NCI-H187 treated with DMSO at 0.1 percent for 48 hours (cell line): Measurements from ENCODE around the gene MAP2K3.

ENCODE experiments used
- DNase-seq: peaks from one replicate; lab custom pipeline; 2025; lab: John Stamatoyannopoulos, UW

MAP2K3 gene

GRCh38 chr17:21284319-21285163 is at the start of gene MAP2K3:
Gene MAP2K3, plus strand, starts transcription at chr17:21284711. Its CDS starts 210 bp downstream, at chr17:21284921.
- DNase-seq, result peak; percentile 68

- DNase-seq, result no peak
Observed at GRCh38 chr17:21235921-21236320, 48.6 kb upstream of the MAP2K3 start.

GRCh38 chr17:21239680-21240368 is 44.7 kb upstream of the MAP2K3 start:
- DNase-seq, result no peak

DNA sequence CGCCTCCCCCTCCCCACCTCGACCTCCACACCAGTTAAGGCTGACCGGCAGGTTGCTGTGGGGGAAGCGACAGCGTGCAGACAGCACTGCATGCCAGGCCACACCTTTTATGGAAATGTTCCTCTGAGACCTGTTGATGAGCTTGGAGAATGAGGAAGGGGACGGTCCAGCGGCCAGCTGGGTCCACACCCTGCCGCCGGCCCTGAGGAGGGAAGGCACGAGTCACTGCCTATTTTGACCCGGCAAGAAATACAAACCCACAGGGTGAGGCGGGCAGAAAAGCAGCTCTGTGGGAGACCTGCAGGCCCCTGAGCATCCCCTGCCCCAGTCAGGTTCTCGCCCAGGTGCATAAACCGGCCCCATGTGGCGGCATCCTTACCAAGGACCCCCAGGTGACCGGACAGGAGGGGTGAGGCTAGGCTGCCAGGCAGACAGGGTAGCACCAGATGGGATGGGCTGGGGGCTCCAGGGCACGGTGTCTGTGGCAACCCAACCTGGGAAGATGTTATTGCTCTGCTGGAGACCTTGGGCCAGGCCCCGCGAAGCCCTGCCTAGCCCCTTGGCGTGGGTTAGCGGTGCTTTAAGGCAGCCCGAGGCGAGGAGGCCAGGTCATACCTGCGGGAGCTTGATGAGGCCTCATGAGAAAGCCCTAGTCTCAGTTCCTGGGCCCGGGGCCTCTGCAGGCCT is 44.0 kb upstream of the MAP2K3 start:
- DNase-seq, result no peak

DNA sequence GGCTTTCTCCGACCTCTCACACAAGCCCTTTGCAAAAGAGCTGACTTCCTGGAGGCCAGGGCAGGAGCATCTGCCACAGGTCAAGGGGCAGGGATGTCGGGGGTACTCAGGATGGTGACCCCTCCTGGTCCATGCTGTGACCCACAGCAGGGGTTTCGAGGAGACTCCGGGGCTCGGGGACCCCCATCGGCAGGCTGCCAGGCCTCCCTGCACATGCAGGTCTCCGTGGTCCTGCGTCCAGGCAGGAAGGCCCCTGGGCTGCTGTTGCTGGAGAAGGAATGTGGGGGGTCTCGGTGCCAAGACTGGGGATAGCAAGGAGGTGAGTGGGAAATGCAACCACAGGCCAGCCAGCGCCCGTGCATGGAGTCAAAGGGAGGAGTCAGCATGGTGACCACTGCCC is 42.9 kb upstream of the MAP2K3 start:
- DNase-seq, result no peak

GRCh38 chr17:21242026-21242697 is 42.3 kb upstream of the MAP2K3 start:
- no peak for DNase-seq

- no peak for DNase-seq
Observed at GRCh38 chr17:21242780-21243515, 41.6 kb upstream of the MAP2K3 start.

- no peak for DNase-seq
Observed at GRCh38 chr17:21243516-21244303, 40.8 kb upstream of the MAP2K3 start.

DNA sequence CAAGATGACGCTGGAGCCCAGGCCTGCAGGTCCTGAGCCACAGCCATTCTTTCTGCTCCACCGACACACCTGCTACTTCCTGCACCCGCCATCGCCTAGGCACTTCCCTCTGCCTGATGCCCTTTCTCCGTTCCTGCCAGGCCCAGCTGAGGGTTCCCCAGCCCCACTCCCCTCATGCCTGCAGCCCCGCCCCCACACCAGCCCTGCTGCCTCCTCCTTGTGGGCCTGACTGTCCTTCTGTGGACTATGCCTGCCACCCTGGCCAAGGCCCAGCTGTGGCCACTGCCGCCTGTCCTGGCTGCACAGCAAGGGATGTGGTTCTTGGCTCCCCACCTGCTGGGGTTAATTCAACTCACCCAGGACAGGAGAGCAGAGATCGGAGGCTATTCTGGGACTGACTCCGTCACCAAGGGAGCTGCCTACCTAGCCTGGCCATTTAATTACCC is 38.8 kb upstream of the MAP2K3 start:
- DNase-seq, result no peak

DNA sequence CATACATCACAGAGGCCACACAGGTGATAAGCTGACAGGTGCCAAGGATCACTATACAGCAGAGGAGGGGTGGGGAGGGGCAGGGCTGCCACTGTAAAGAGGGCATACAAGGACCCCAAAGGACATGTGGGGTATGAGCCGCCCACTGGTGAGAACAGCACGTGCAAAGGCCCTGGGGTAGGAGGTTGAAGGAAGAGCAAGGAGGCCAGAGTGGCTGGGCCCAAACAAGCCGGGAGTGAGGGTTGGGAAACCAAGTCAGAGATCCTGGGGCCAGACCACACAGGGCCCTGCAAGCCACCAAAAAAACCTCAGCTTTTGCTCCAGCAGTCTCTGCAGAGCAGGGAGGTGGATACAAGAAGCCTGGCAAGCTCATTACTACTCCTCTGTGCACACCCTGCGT is 37.8 kb upstream of the MAP2K3 start:
- no peak for DNase-seq

DNA sequence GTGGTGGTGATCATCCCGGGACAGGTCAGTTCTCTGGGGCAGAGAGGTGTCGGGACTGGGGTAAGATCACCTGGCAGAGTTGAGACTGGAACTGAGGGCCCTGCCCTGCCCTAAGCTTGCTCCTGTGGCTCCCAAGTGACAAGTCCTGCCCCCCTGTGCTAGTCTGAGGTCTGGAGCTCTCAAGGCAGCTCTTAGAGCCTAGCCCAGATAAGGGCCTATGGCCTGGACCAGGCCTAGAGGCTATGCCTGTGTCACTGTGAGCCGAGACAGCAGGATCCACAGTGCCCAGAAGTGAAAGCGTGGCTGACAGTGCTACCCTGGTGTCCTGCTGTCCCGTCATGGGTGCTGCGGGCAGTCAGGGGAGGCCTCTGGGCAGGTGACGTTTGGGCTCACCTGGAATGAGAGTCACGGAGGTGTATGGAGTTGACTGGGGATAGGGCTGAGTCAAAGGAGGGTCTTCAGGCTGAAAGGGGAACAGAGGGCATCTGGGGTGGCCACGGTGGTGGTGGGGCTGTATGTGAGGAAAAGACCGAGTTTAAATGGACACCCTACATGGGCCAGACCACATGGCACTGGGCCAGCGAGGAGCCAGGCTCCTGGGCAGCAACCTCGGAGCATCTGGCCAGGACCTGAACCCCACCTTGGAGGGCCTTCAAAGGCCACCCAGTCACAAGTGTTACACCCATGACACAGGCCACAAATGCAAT is 36.8 kb upstream of the MAP2K3 start:
- DNase-seq, result no peak

GRCh38 chr17:21248500-21248899 is 36.0 kb upstream of the MAP2K3 start:
- DNase-seq, result no peak

DNA sequence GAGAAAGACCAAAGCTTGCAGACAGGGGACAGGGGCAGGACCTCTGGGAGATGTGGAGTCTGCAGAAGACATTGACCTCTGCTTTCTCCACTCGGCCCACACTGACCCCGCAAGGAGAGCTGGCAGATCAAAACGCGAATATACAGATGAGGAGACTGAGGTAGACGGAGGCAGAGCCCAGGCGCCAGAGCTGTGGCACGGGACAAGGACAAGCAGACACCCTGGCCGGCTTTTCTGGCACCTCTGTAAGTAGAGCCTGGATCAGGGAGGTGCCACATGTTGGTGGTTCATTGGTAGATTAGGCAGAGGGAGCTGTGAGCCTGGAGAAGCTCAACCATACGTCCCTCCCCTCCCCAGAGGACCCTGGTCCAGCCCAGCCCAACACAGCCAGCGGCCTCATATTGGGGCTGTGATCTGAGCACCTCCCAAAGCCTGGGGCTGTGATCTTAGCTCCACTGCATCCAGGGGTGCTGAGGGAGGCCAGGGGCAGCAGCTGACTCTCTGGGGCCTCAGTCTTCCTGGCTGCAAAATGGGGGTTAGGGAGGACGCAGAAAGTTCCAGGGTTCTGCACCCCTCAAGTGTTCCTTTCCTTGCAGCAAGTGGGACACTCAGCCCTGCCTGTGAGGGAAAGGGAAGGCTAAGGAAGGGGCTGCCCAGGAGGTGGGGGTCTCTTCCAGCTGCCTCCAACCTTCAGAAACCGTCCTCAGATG is 35.3 kb upstream of the MAP2K3 start:
- no peak for DNase-seq

DNA sequence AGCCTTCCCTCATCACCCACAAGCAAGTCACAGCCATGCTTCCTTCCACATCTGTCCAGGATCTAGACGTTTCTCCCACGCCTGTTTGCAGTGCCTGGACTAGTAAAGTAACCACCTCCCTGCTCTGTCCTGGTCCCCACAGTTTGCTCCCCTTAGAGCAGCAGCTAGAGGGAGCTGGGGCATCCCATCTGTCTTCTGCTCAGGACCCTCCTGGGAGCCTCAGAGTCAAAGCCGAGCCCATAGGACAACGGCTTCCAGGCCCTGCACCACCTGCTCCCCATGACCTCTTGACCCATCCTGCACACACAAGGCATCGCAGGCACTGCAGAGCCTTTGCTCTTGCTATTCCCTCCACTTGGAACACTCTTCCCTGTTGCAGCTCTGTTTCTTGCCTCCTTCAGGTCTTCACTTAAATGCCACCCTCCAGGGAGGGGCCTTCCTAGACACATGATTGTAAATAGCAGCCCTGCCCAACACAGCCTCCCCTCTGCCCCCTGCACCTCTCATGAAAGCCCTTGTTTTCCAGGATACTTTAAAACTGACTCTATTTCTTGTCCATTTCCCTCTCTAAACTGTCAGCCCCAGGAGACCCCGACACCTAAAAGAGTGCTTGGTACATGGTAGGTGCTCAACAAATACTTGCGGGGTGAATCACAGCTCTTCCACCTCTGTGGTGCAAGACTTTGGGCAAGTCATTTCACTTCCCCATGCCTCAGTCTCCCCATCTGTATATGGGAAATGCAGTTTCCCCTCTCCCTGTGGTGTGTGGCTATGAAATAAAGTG is 34.4 kb upstream of the MAP2K3 start:
- no peak for DNase-seq

DNA sequence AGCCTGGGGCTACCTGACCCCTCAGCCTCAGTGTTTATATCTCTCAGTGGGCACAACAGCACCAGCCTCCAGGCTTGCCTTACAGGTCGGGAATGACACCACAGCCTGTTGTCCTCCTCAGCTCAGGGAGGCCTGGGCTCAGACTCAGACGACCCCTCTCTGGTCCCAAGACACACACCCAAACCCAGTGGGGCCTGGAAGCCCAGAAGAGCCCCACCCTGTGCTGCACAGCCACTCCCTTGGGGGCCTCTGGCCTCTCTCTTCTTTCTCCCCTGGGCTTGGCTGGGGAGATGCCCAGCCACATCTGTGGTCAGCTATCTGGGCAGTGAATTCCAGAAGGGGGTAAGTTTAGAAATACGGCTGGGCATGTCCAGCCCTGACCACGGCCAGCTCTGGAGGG is 33.7 kb upstream of the MAP2K3 start:
- no peak for DNase-seq

GRCh38 chr17:21251337-21252010 is 33.0 kb upstream of the MAP2K3 start:
- no peak for DNase-seq

GRCh38 chr17:21252289-21252795 is 32.2 kb upstream of the MAP2K3 start:
- DNase-seq, result no peak
